Tibial artery (tissue), 4 donors: Measurements from ENCODE around the gene KIAA0513.

ENCODE experiments used
- DNase-seq, 2 donors: peaks; one replicate each; pipeline ENCODE4 v3.0.0-alpha.2; 2019
- H3K27ac ChIP-seq, 2 donors: fragments of 200-600 bp; sonication (generic) in 1 of 2; 1 replicate in 1 of 2; 2 replicates in 1 of 2; pipeline ENCODE4 v1.5.1; 2018 to 2019; ENCODE audit warnings: mild to moderate bottlenecking in 1 of 2
- H3K27me3 ChIP-seq, 2 donors: fragments of 200-600 bp; sonication (generic) in 1 of 2; one replicate each; pipeline versions ENCODE4 v1.5.1 to v1.6.0; 2016 to 2019
- H3K36me3 ChIP-seq, 3 donors: fragments of 200-600 bp; sonication (generic) in 2 of 3; one replicate each; pipeline ENCODE4 v1.5.1; 2016 to 2019; ENCODE audit warnings: mild to moderate bottlenecking in 2 of 3
- H3K4me1 ChIP-seq, 4 donors: fragments of 200-600 bp; sonication (generic) in 2 of 4; 1 replicate in 3 of 4; 2 replicates in 1 of 4; pipeline ENCODE4 v1.5.1; 2016 to 2019
- H3K4me3 ChIP-seq, 2 donors: fragments of 200-600 bp; sonication (generic) in 1 of 2; 1 replicate in 1 of 2; 2 replicates in 1 of 2; pipeline ENCODE4 v1.5.1; 2018 to 2019; ENCODE audit warnings: mild to moderate bottlenecking in 2 of 2
- H3K9me3 ChIP-seq, 3 donors: fragments of 200-600 bp; sonication (generic) in 1 of 3; one replicate each; pipeline ENCODE4 v1.5.1; 2016 to 2019
- CTCF ChIP-seq, 2 experiments: fragments of 200-600 bp in 1 of 2; fragments of 450-650 bp in 1 of 2; IDR thresholded peaks; one replicate each; pipeline ENCODE4 v1.5.1; 2017 to 2019; ENCODE audit warnings: antibody characterized with exemption in 2 of 2, mild to moderate bottlenecking in 1 of 2, moderate library complexity in 1 of 2
- intact Hi-C: fragments of 100-400 bp; cut with DNase I; formaldehyde crosslinking; loops from one replicate; pipeline ENCODE4 v1.15.0; 2023; ENCODE audit warnings: low total_unique reads

Gene KIAA0513

DNA sequence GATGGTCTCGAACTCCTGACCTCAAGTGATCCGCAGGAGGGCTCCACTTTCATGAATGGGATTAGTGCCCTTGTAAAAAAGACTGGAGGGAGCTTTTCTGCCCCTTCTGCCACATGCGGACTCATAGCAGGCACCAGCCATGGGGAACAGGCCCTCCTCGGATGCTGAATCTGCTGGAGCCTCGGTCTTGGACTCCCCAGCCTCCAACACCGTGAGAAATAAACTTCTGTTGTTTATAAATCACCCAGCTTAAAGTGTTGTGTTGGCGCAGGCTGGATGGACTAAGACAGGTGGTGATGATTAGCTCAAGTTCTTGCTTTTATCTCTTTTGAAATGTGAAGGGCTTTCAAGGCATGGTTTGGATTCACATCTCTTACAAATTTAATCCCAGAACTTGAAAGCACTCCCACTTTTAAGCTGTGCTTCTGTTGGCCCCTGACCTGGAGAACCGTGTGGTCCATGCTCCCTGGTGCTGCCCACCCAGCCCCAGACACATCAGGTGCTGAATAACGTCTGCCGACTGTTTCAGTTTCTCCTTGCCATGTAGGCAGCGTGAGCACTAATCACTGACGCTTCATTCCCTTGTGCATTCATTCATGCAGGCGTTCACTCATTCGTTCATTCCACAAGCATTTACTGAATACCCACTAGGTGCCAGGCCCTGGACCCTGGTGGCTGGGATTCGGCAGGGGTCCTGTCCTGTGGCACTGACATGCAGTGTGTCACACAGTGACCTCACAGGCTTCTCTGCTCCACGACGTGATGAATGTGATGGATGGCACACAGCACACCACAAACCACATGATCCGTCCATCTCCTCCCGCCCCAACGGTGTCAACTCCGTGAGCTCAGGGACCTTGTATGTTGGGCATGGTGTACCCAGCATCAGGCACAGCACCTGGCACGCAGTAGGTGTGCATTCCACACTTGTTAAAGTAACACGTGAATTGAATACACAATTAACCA lies 75.8 kb downstream of the KIAA0513 start:
- no peaks in the 10 kb centered on the region for H3K4me1 ChIP-seq
- peaks cover 0 to 11% of the 10 kb centered on the region in 2 donors for H3K27me3 ChIP-seq
- H3K27ac ChIP-seq = no peak overlapping the region
- no peaks in the 10 kb centered on the region for H3K36me3 ChIP-seq
- DNase-seq = no peak
- H3K9me3 ChIP-seq = no peaks in the 10 kb centered on the region
- H3K4me3 ChIP-seq = no peak overlapping the region
- intact Hi-C loops = no loop called here
- no peak for TF ChIP-seq CTCF (IDR thresholded peaks at IDR 0.05)

DNA sequence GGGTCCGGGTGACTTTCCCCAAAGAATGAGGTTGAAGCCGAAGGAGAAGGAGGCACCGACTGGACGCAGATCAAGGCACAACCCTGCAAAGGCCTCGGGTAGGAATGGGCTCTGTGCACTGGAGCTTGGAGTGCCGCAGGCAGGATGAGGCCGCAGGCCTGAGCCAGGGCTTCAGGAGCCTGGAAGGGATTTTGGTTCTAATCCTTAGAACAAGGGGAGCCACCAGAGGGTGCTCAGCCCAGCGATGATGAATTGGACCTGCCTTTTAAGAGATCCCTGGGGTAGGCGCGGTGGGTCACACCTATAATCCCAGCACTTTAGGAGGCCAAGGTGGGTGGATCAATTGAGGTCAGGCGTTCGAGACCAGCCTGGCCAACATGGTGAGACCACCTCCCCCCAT lies 76.6 kb downstream of the KIAA0513 start:
- no peaks in the 10 kb centered on the region for H3K9me3 ChIP-seq
- H3K36me3 ChIP-seq = no peaks in the 10 kb centered on the region
- no peak for TF ChIP-seq CTCF (IDR thresholded peaks at IDR 0.05)
- no peaks in the 10 kb centered on the region for H3K4me1 ChIP-seq
- no peak overlapping the region for H3K27ac ChIP-seq
- DNase-seq = no peak
- intact Hi-C loops = no loop called here
- H3K27me3 ChIP-seq = peaks cover 0 to 11% of the 10 kb centered on the region in 2 donors
- no peak overlapping the region for H3K4me3 ChIP-seq

- TF ChIP-seq CTCF (IDR thresholded peaks at IDR 0.05) = no peak
- no peaks in the 10 kb centered on the region for H3K4me1 ChIP-seq
- intact Hi-C loops = no loop called here
- no peak for DNase-seq
- no peak overlapping the region for H3K4me3 ChIP-seq
- H3K36me3 ChIP-seq = no peaks in the 10 kb centered on the region
- H3K27me3 ChIP-seq = peaks cover 0 to 10% of the 10 kb centered on the region in 2 donors
- no peaks in the 10 kb centered on the region for H3K9me3 ChIP-seq
- no peak overlapping the region for H3K27ac ChIP-seq
Measured at GRCh38 chr16:85104821-85105391, 77.3 kb downstream of the KIAA0513 start.

GRCh38 chr16:85105475-85105874 lies 77.9 kb downstream of the KIAA0513 start:
- TF ChIP-seq CTCF (IDR thresholded peaks at IDR 0.05) = no peak
- no peaks in the 10 kb centered on the region for H3K4me1 ChIP-seq
- no peaks in the 10 kb centered on the region for H3K9me3 ChIP-seq
- H3K27ac ChIP-seq = no peak overlapping the region
- H3K36me3 ChIP-seq = no peaks in the 10 kb centered on the region
- DNase-seq = no peak
- no peak overlapping the region for H3K4me3 ChIP-seq
- peaks cover 0 to 7% of the 10 kb centered on the region in 2 donors for H3K27me3 ChIP-seq
- intact Hi-C loops = no loop called here

- no peak for TF ChIP-seq CTCF (IDR thresholded peaks at IDR 0.05)
- Histone ChIP-seq H3K9me3 (no peaks in the 10 kb centered on the region), H3K27ac (no peak overlapping the region), H3K27me3 (peaks cover 0 to 7% of the 10 kb centered on the region in 2 donors), H3K36me3 (no peaks in the 10 kb centered on the region), H3K4me1 (no peaks in the 10 kb centered on the region), H3K4me3 (no peak overlapping the region)
- DNase-seq = no peak
- intact Hi-C loops = no loop called here
Measured at GRCh38 chr16:85107083-85107482, 79.5 kb downstream of the KIAA0513 start.
